ENCODE data around the gene MICAL2. TPM values are rescaled to one million over a fixed set of nuclear protein-coding genes. Genes with fewer than 3 reads are reported as not detected.
A peak's percentile ranks its signal among the peaks of the same experiment; 100 is the strongest.

Gene MICAL2
- total RNA-seq, 1 experiment from 2014 or later = 173 TPM

DNA sequence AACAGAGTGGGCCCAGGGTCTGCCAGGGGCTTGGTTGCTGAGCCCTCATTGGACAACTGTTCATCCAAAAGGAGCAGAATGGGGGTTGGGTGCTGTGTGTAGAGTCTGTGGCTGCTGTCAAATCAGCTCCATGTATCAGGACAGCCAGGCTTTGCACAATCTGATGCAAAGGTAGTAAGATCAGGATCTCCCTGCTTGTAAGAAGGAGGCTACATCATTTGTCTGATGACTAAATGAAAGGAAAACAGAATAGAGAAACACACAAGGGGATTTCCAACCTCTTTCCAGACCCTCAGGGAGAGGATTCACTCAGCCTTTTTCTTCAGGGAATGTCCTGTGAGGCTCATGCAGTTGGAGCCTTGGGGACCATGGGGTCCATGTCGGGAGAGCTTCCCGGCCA, 7.2 kb downstream of the MICAL2 start:
- DNase-seq (ENCODE audit: low read depth) = no peak

DNA sequence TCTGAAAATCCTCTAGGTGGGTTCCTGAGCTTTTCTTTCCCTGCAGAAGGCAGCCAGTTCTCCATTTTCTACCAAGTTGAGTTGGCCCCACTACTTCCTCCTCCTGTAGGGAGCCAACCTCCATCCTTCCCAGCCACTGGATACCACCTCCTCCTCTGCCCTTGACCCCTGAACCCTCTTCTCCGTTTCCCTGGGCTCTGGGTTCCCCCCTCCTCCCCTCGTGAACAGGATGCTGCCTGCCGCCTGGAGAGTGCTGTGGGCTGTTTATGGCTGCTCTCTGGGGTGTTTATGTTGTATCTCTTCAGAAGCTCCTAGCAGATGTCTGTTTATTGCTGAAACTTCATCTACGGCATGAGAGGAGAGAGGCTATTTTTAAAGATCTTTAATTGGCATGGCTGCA, 8.6 kb downstream of the MICAL2 start:
- DNase-seq (ENCODE audit: low read depth) = no peak

DNA sequence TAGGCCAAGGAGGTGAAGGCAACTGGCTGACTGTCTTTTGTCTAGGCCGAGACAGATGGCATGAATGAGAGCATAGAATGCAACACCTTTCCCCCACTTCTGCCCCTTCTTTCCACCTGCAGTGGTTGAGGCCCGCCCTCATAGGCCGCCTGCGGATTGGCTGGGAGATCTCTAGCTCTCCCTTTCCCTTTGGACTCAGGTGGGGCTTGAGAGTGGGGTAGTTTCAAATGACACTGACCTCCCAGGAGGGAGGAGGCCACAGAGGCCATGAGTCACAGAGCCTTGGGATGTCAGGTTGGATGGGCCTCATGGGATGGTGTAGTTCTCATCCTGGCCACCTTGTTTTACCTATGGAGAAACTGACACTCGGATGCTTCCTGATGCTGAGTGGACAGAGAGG, 9.1 kb downstream of the MICAL2 start:
- DNase-seq (ENCODE audit: low read depth) = peak; percentile 56

DNA sequence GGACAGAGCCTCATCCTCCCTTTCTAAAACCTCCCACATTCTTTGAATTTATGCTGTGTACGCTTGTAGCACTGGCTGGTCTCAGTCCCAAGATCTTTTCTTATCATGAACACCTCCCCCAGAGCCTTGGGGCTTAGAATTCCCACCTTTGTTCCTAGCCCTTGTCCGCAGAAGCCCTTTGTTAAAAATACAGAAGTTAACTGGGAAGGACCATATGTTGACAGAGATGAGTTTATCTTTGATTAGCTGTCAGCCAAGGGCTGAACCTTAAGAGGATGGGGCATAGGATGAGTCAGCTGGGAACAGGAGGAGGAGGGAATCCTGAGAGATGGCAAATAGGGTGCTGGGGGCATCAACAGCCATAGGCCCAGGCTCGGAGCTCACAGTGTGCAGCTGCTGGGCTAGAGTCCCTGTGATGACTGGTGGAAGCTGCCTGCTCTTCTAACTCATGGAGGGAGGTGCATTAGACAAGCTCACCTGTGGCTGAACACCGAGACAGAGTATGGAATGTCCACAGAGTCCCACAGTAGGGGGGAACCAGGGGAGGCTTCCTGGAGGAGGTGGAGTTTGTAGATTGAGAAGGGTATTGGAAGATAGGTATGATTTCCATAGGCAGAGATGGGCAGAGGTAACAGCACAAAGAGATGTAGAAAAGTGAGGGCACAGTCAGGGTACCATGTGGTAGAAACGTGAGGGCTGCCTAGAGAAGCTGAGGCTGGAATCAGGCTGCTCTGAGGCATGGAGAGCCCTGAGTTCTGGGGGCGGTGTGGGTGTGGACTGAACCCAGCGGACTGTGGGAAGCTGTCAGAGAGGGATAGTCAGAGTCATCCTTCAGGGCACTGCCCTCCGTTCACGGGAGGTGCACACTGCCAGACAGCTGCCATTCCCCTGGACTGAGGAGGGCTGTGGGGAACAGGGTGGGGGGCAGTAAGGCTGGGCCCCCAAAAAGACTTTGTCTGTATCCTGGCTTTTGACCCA, 9.9 kb downstream of the MICAL2 start:
- no peak for DNase-seq (ENCODE audit: low read depth)

DNA sequence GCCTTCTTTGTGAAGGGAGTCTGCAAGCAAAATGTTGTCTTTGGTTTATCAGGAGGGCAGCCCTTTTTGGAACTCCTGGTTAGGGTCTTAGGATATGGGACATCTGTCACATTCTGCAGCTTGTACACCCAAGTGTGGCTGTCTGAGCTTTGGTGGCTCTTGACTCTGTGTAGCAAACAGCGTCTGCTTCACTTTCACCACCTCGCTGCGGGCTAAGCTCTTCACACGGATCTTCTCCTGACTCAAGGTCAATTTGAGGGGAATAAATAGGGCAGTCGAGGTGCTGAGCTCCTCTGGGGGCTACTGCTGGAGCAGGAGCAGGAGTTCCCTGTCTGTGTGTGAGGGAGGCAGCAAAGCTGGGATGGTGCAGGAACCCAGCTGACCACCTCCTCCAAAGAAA, 10.6 kb downstream of the MICAL2 start:
- no peak for DNase-seq (ENCODE audit: low read depth)

DNA sequence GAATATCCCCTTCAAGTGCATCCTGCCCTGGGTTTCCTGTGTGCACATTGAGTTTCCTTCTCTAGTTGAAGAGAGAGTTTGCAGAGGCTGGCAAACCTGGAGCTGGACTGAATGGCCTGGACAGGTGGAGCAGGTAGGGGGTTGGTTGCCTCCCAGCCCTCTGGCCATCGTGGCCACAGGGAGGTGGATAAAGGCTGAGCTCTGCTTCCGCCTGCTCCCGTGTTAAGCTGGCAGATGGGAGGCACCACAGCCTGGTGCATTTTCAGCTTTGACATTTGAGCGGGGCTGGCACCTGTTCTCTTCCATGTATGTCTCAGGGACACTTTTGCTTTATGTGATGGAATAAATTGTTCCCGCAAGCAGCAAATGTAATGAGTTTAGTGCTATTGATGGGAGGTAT, 11.1 kb downstream of the MICAL2 start:
- DNase-seq (ENCODE audit: low read depth) = no peak

DNA sequence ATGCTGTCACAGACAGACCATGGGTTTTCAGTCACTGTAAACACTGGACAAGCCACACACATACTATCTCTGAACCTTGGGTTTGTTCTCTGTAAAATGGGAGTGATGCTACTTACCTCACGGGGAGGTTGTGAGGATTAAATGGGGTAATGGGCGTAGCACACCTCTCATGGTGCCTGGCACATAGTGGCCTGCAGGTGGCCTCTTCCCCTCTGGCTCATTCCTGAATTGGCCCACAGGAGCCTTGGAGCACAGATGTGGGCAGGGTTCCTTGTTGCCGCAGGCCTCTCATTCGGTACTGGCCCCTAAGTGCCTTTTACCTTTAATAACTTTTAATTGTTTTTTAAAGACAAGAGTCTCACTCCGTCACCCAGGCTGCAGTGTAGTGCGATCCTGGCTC, 11.7 kb downstream of the MICAL2 start:
- peak; percentile 50 for DNase-seq (ENCODE audit: low read depth)

DNA sequence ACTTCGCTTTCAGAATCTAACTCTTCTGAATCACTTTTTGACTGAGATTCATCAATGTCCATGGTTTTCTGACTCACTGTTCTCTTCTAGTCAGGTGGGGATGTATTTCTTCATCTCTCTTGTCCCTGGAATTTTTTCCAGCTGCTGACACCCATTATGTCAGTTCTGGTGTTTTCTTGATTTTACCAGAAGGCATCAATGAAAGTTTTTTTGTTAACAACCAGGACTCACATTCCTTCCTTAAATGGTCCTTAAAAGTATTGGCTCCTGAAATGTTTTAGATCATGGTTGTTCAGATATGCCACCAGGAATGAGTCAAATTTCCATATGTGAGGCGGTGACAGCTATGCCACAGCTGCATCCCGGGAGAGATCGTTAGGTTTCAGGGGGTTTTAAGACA, 12.9 kb downstream of the MICAL2 start:
- peak; percentile 67 for DNase-seq (ENCODE audit: low read depth)

DNA sequence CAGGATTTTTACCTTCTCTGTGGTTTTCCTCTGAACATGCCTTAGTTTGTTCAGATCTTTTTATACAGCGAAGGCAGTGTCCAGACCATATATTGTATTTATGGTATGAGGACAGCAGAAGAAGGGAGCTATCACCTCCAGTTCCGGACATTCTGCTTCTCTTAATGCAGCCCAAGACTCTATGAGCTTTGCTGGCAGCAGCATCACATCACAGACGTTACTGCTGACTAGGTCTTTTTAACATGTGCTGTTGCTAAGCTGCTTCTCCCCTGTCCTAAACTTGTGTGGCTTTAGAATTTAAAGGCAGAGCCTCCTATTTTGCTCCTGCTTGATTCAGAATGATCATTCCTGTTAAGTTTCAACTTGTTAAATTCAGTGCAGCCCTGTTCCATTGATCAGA, 13.4 kb downstream of the MICAL2 start:
- no peak for DNase-seq (ENCODE audit: low read depth)

DNA sequence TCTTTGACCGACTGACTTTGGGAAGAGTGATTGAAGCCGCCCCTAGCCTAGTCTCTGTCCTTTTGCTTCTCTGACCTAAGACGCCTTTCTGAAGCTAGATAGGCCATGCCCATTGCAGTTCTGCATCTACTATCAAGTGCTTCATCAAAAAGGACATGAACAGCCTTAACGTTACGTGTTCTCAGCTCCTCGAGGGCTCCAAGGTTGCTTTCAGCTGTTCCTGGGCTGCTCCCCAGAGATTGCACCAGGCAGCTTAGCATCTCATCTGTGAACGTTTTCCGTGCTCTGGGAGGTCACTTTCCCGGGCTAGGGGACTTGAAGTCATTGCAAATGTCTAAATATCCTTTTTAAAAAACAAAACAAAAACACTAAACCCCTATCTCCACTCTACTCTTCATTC, 13.9 kb downstream of the MICAL2 start:
- DNase-seq (ENCODE audit: low read depth) = no peak

DNA sequence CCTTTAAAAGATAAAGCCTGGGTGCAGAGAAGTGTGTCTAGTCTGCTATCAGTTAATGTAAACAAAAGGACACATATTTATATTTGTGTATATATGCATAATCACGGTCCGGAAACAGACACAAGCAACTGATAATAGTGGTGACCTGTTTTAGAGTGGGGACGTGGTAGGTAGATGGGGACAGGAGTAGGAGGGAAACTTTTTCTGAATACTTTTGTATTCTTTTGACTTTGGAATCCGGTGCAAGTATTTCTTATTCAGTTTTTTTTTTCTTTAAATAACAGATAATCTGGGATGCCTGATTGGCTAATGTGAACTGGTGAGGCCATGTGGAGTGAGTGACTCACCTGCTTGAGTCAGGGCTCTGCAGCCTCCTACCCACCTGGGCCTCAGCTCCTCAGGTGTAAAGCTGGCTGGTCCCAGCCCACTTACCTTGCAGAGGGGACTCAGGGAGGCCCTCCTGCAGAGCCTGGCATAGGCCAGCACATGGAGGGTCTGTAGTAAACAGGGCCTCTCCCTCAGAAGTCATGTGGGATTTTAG, 15.3 kb downstream of the MICAL2 start:
- peak; percentile 74 for DNase-seq (ENCODE audit: low read depth)

DNA sequence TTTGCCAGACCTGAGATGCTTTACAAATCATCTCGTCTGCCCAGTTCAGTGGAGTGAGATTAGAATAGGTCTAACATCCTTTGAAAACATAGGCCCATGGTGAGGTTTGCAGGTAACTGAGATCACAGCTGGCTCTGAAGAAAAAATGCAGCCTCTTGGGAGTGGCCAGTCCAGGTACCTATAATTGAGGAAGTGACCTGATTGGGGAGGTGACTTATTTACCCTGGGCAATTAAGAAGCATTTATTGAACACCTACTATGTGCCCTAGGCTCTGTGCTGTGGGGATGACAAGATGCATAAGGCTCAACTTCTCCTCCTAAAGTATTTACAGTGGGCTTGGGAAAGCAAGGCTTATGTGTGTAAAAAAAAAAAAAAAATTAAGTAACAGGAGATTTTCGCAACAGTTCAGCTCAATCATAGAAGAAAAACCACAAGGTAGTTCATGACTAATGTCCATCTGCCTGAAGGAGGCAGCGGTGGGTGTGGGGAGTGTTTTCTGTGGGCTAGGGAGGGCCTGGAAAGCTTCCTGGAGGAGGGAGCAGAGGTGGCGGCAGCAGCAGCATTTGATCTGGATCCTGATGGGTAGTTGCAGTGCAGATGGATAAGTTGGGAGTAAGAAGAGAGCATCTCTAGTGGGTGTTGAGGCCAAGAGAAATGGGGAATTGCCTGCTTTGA, 16.1 kb downstream of the MICAL2 start:
- peak; percentile 91 for DNase-seq (ENCODE audit: low read depth)

DNA sequence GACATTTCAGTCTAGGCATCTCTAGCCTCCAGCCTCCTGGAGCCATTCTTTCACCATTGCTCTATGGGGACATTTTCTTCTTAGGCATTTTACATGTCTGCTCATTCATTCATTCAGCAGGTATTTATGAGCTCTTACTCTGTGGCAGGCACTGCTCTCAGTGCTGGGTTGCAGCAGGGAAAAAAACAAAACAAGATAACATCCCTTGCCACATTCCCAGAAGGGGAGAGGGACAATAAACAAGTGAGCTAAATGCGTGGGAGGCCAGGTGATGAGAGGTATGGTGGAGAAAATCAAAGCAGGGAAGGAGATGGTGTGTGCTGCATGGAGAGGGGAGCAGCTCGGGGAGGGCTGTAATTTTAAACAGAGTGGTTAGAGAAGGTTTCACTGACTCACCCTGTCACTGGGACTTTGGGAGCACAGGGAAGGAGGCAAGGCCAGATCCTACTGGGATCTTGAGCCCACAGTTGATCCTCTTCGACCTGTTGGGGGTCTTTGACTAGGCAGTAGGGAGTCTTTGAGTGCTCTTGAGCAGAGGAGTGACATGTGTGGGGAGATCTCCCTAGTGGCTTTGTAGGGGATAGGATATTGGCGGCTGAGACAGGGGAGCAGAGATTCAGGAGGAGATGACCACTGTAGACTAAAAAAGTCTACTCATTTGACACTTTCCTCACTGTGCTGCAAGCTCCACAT, 17.0 kb downstream of the MICAL2 start:
- DNase-seq (ENCODE audit: low read depth) = peak; percentile 76

DNA sequence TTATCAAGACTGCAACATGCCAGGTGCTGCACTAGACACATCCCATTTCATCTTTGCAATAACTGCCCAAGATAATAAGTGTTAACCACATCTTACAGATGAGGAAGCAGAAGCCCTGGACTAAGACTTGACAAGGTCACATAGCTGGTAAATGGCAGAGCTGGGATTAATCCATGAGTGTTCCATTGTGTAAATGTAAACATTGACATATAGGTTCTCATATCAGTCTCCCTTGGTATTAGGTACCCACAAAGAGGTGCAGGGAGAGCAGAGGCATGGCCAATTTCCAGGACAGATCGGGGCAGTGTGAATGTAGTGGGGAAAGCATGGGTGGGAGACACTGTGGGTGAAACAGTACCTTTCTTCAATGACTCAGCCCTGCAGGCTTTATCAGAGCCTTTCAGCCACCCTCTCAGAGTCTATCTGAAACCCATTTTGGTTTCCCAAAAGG, 17.9 kb downstream of the MICAL2 start:
- no peak for DNase-seq (ENCODE audit: low read depth)

DNA sequence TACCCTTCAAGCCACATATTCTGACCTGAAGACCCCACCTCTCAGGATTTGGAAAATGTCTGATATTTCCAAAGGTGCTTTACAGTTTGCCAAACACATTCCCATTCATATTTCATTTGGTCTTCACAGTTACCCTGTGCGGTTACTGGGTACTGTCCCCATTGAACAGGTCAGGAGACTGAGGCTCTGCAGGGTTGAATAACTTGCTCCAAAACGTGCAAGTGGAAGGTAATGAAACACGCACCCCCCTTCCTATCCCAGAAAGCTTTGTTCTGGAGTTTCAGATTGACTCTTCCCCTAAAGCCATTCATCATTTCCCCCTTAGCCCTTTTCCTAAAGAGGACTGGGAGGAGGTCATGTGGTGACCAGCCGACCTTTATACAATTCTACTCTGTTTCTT, 18.8 kb downstream of the MICAL2 start:
- DNase-seq (ENCODE audit: low read depth) = no peak

DNA sequence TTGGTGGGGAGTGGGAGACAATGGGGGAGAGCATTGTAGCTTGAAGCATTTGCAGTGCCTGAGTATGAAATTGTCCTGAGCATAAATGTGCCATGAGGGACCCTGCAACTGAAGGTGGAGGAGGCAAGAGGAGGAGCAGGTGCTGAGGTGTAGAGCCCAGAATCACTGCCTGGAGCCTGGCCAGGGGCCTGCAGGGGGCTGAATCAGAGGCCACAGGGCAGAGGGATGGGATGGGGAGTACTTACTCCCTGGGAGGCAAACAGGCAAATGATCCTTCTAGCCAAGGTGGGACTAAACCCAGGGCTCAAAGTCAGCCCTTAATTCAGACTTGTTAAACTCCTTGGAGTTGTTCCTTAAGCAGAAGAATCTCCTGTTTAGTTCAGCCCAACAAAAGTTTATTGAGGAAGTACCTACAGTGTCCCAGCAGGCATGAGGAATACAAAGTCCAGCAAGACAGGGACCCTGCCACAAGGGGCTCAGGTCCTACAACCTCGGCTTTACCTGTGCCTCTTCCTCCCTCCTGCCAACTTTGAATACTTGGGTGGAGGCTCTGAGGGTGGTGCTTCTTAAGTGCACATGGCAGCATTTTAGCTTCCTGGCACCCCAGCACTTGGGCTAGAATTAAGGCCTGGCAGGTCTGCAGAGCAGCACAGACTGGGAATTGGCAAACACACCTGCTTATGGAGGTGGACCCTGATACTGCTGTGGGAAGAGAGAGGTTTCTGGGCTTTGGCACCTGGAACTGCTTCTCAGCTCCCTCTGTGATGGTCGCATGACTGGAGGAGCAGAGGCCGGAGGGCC, 20.0 kb downstream of the MICAL2 start:
- peak; percentile 51 for DNase-seq (ENCODE audit: low read depth)

DNA sequence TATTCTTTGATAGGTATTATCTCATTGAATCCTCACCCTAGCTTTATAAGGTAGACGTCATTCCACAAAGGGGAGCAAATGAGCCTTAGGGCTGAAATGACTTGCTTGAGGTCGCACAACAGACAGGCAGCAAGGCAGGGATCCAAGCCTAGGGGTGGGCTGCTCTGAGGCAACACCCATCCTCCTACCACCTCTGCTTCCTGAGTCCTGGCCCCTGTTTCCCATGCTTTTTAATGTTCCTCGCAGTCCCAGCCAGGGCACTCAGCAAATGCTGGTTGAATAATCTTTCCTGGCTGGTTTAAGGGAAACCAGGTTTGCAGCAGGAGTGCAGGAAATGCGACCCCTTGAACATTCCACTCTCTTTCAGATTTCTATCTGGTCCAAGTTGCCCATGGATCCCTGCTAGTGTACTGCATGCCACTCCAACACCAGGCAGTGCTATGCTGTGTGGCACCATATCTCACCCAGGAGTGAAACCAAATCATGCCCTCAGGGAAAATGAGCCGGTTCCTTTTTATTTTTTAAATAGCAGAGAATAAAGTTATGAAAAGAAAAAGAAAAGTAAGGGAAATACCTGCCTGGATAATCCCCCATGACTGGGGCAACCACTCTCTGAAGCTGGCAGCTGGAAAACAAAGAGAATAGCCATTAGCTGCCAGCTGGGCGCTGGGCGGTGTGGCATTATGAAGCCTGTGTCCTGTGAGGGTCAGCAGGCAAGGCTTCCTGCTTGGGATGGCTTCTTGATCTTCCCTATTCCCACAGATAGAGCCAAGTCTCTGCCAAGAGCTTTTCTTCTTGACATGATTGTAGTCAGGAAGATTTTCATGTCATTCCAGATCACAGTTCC, 21.8 kb downstream of the MICAL2 start:
- DNase-seq (ENCODE audit: low read depth) = peak; percentile 61

DNA sequence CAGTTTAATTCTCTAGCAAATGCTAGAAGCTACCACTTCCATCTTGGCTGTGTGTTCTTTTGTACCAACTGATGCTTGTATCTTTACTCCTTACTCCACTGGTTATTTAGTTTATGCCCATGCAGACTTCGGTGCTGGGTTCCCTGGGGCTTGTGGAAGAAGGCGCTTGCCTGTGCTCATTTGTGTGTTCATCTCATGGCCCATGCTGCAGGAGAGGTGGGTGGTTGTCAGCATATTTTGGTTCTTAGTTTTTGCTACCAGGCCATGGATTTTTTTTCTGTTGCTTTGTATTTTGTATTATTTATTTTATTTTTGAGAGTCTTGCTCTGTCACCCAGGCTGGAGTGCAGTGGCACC, 22.4 kb downstream of the MICAL2 start:
- DNase-seq (ENCODE audit: low read depth) = no peak

DNA sequence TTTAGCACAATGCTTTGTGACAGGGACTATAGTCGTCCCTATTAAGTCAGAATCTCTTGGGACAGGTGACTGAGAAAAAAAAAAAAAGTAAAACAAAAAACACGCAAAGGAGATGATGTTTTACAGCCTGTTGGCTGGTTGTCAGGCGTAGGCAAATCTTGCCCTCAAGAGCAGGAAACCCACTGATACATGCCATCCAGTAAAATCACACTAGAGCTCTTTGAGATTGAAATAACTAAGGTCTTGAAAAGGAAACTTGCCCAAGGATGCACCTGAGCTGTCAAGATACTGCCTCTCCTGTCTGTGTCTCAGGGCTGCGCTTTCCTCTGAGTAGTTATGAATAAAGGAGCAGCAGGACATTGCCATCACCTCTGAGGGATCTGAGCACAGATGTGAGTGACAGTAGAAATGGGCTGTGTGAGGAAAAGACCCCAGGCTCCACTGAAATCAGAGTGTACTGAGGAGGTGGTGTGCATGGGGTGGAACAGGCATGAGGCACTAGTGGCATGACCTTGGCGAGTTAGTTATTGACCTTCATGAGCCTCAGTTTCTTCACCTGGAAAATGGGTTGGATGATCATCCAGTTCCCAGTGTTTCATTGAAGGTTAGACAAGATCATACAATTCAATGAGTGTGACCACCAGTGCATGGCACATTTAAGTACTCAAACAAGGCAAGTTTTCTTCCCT, 23.3 kb downstream of the MICAL2 start:
- DNase-seq (ENCODE audit: low read depth) = no peak

DNA sequence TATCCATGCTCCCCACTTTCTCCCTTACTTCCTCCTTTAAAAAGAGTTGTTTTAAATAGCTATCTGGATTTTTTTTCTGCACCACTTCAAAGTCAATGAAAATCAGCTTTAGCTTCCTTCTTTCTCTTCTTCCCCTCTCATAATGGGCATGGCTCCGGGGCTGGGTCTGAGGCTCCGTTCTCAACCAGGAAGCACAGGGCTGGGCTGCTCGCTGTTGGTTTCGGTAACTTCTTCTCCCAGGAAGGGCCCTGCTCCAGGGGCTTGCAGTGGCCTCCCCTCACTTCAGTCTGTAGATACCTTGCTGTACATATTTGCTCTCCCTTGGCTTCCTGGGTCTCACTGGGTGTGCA, 23.8 kb downstream of the MICAL2 start:
- DNase-seq (ENCODE audit: low read depth) = no peak
